ENCODE results near the gene ADAM33.

- TF ChIP-seq POLR2A (IDR thresholded peaks at IDR 0.05; ENCODE audit: low read depth, low read length), result no peak
- no peak for TF ChIP-seq POLR2AphosphoS5 (IDR thresholded peaks at IDR 0.05; ENCODE audit: low read depth, low read length)
Observed at GRCh38 chr20:3622406-3622805, 59.4 kb downstream of the ADAM33 start.

Data from GM12892 (cell line).